Nucleus accumbens (tissue), 56 donors: ENCODE results near the gene NATD1.
A peak's percentile ranks its signal among the peaks of the same experiment; 100 is the strongest.
"Not testable (repeated sequence)": the region's sequence is repeated elsewhere in the genome, so short reads cannot be mapped to it uniquely, and the experiment has no call there.

ENCODE experiments used
- DNase-seq, 56 donors: peaks; one replicate each; lab custom pipeline; 2025; lab: John Stamatoyannopoulos, UW

NATD1 gene

DNA sequence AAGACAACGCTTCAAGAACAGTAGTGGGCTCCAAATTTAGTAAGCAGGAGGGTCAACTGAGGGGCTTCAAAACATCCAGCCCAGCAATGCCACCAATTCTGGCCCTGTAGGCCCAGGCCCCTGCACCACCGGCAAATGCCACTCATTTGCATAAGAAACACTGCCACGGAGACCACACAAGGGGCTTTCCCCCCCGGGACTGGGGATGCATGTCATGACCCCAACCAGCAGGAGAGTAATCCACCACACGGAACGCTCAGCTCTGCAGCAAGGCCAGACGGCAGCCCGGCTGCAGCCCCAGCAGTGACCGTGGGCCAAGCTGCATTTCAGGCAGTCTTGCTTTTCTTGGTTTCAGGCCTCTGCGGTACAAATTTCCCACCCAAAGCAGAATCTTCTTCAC, 53.4 kb downstream of the NATD1 start:
- no peak for DNase-seq

GRCh38 chr17:21199311-21199710, 53.9 kb downstream of the NATD1 start:
- DNase-seq: no peak

DNA sequence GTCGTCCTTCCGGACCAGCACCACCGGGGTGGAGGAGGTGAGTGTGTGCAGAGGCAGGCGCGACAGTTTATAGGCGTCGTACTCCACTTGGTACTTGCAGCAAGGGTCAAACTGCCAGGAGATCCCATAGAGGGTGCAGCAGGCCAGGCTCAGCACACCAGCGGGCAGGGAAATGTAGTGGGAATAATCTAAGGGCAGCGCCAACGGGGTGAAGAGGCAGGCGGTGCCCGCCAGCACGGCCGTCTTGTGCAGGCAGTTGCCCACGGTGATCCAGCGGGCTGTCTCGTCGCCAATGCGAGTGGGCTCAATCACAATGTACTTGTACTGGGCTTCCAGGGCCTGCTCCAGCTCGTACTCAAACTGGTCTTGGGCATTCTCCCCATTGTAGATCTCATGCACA, 54.8 kb downstream of the NATD1 start:
- no peak for DNase-seq

DNA sequence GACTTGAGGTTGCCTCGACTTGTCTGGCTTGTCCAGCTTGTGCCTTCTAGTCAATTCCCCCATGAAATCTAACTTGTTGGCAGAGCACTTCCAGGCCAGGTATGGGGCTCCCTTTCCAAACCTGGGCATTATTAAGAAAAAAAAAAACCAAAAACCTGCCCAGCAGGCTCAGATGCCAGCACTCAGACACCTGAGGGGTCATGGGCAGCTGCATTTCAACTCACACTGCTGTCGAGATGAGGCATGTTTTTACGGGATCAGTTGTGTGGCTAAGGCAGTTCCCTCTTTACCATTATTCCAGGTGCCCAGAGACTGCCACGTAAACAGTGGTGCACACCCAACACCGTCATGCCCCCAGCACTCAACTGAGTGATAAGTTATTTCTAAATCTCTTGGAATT, 57.1 kb downstream of the NATD1 start:
- DNase-seq: no peak

DNA sequence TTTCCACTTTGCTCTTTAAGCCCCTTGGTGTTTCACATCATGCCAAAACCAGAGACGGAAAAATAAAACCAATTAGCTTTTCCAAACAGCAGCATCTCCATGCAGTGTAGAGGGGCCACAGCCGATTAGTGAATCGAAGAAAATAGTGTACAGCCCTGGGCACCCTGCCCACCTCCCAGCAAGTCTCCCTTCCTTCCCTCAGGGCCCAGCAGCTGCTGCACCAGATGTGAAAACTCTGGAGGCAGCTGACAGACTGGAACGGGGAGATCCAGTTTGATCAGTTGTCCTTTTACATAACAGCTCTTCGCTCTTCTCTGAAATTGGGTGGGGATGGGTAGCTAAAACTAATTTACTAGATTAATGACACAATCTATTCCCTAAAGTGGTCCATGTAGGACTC, 58.5 kb downstream of the NATD1 start:
- DNase-seq: peak in 9 of 56 donors; percentile 7 to 34 (median 12)

- no peak for DNase-seq
These were observed 59.0 kb downstream of the NATD1 start for GRCh38 chr17:21194226-21194625.

DNA sequence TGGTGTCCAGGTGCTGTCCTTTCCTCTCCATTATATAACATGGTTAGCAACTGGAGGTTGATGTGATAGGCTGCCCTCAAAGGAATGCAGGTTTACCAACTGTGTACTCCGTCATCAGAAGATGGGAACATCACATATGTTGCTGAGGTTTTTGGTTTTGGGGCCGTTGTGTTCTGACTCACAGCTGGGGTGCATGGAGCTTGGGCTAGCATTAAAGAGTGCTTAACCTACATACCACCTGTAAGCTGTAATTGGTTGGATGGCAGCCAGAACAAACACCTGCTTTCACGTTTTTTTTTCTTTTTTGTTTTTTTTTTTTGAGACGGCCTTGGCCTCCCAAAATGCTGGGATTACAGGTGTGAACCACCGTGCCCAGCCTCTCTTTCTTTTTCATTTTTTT, 60.2 kb downstream of the NATD1 start:
- DNase-seq: no peak

DNA sequence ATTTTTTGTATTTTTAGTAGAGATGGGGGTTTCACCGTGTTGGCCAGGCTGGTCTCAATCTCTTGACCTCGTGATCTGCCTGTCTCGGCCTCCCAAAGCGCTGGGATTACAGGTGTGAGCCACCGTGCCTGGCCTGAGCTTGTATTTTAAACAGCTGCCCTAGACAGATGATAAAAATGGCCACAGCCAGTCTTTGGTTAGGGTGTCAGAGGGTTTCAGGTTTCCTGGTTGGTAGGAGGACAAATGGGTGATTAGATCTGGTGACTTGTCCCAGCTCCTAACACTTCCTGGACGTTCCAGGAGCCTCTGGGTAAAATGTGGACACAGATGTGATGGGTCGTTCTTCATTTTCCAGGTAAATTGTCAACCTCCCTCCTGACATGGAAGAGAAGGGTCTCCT, 60.8 kb downstream of the NATD1 start:
- DNase-seq: not testable (repeated sequence)

- no peak for DNase-seq
These were observed 61.5 kb downstream of the NATD1 start for GRCh38 chr17:21191698-21192097.

- no peak for DNase-seq
These were observed 63.1 kb downstream of the NATD1 start for GRCh38 chr17:21190078-21190477.

- no peak for DNase-seq
These were observed 63.8 kb downstream of the NATD1 start for GRCh38 chr17:21189361-21189760.
